Measurements from ENCODE around the gene CBFA2T2.
"Not testable (repeated sequence)": the region's sequence is repeated elsewhere in the genome, so short reads cannot be mapped to it uniquely, and the experiment has no call there.

The CBFA2T2 gene

GRCh38 chr20:33627577-33628216 is 137.8 kb downstream of the CBFA2T2 start:
- no peak for DNase-seq (ENCODE audit: low read depth)
- no peak for TF ChIP-seq CTCF (IDR thresholded peaks at IDR 0.05; ENCODE audit: insufficient read depth, low read depth, low read length, missing control alignments)
- no peak overlapping the region for H3K4me3 ChIP-seq (ENCODE audit: low read depth, low read length)

- no peak for DNase-seq (ENCODE audit: low read depth)
- no peak for TF ChIP-seq CTCF (IDR thresholded peaks at IDR 0.05; ENCODE audit: insufficient read depth, low read depth, low read length, missing control alignments)
These were observed 139.6 kb downstream of the CBFA2T2 start for GRCh38 chr20:33629533-33629932.

DNA sequence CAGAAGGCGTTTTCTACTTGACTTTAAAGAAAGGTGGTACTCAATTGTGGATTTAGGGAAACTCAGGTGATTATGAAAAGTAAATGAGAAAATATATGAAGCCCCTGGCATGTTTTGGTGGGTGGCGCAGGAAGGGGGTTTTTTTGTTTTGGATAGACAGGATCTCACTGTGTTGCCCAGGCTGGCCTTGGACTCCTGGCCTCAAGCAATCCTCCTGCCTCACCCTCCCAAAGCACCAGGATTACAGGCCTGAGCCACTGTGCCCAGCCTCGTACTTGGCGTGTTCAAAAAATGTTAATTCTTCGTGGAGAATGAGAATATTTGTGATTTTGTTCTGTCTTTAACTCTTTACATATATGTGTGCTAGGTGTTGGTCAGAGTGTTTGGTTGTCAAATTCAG is 140.1 kb downstream of the CBFA2T2 start:
- DNase-seq (ENCODE audit: low read depth) = no peak

More at GRCh38 chr20:33629533-33629932, 139.6 kb downstream of the CBFA2T2 start:
- no peak overlapping the region for H3K4me3 ChIP-seq (ENCODE audit: low read depth, low read length)

GRCh38 chr20:33630507-33630906 is 140.6 kb downstream of the CBFA2T2 start:
- TF ChIP-seq CTCF (IDR thresholded peaks at IDR 0.05; ENCODE audit: insufficient read depth, low read depth, low read length, missing control alignments) = no peak
- DNase-seq (ENCODE audit: low read depth) = no peak
- no peak overlapping the region for H3K4me3 ChIP-seq (ENCODE audit: low read depth, low read length)

More for the DNA sequence above, 140.1 kb downstream of the CBFA2T2 start:
- TF ChIP-seq CTCF (IDR thresholded peaks at IDR 0.05; ENCODE audit: insufficient read depth, low read depth, low read length, missing control alignments) = no peak
- no peak overlapping the region for H3K4me3 ChIP-seq (ENCODE audit: low read depth, low read length)

GRCh38 chr20:33631910-33632309 is 142.0 kb downstream of the CBFA2T2 start:
- H3K4me3 ChIP-seq (ENCODE audit: low read depth, low read length); DNase-seq (ENCODE audit: low read depth): not testable (repeated sequence)

DNA sequence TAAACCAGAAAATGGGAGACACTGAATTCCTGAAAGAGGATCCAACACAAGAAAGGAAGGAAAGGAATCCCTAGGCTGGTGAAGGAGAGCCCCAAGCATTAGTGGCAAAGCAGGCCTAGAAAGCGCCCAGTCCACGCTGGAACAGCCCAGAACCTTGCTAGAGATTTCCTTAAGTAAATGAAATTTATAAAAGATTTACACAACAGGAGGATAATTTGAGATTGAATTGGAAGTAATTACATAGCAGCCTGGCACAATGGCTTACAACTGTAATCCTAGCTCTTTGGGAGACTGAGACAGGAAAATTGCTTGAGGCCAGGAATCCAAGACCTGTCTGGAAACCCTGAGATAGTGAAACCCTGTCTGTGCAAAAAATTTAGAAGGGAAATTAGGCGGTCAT is 145.4 kb downstream of the CBFA2T2 start:
- DNase-seq (ENCODE audit: low read depth) = no peak
- H3K4me3 ChIP-seq (ENCODE audit: low read depth, low read length) = no peak overlapping the region
- TF ChIP-seq CTCF (IDR thresholded peaks at IDR 0.05; ENCODE audit: insufficient read depth, low read depth, low read length, missing control alignments) = no peak

- TF ChIP-seq CTCF (IDR thresholded peaks at IDR 0.05; ENCODE audit: insufficient read depth, low read depth, low read length, missing control alignments) = no peak
- no peak for DNase-seq (ENCODE audit: low read depth)
- H3K4me3 ChIP-seq (ENCODE audit: low read depth, low read length) = no peak overlapping the region
These were observed 146.9 kb downstream of the CBFA2T2 start for GRCh38 chr20:33636776-33637175.
